ENCODE measurements around the gene ZNF438.

ZNF438 gene

GRCh38 chr10:30840395-30841050 lies 191.1 kb downstream of the ZNF438 start:
- no peak for DNase-seq

DNA sequence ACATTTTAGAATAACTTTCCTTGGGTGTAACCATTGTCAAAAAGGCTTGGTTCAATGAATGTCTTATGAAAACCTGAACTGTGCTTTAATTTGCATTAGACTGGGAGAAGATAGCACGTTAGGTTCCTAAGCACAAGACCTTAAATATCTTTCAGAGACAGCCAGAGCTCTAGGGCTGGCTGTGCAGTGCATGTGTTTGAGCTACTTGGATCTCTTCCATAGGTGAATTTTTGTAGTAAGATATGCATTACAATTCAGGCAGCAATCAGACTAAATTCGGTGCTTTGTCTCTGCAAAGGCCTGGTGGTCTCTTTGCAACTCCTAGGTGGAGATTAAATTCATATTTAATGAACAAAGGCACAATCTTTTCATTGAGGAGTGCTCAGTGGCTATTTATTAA lies 192.0 kb downstream of the ZNF438 start:
- no peak for DNase-seq

- no peak for DNase-seq
Observed at GRCh38 chr10:30836406-30836805, 195.3 kb downstream of the ZNF438 start.

- DNase-seq = no peak
Observed at GRCh38 chr10:30835146-30835545, 196.5 kb downstream of the ZNF438 start.

GRCh38 chr10:30834651-30835050 lies 197.0 kb downstream of the ZNF438 start:
- no peak for DNase-seq

DNA sequence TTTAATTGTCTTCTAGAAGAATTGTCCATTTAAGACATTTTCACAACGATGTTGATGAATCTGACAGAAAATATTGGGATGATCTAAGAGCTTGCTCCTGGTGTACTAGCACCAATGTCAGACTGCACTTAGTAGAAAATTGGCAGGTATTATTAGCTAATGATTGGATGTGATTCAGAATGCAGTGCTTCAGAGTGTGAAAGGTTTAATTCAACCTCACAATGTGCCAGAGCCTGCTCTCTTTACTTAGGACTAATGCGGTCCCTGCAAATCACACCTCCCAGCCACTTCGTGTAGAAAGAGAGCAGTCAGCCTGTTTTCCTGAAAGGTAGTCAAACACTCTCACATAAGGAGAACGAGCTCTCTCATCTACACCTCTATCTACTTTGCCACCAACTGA lies 197.5 kb downstream of the ZNF438 start:
- no peak for DNase-seq

GRCh38 chr10:30833628-30833970 lies 198.1 kb downstream of the ZNF438 start:
- no peak for DNase-seq

GRCh38 chr10:30832749-30833627 lies 198.7 kb downstream of the ZNF438 start:
- DNase-seq = no peak

DNA sequence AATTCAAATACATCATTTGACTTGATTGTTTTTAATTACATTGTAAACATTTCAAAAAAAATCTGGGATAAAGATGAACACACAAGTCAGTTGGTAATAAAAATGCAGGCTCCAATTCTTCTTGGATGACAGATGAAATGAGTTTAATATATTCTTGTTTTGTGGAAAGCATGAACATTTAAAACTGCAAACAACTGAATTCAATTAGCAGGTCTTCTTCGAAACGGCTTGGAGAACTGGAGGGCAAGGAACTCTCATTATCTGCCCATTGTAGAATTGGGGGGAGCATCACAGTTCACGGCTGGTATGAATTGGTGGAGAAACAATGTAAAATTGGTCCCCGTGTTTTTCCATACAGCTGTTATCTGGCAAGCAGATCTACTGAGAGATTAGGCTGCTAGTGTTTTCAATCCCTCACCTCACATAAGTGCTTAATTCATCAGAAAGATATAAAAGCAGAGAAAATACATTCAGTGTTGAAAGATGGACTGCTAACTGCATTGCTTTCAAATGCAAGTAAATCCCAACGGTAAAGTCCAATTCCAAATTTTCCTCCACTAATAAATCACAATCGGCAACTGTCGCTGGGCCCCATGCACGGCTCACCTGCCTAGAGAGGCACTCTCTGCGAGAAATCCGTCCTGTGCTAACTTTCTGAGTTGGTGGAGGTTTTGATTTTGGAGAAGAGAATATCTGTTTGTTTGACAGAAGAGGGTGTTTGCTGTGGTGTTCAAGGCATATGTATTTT lies 199.5 kb downstream of the ZNF438 start:
- DNase-seq = no peak

DNA sequence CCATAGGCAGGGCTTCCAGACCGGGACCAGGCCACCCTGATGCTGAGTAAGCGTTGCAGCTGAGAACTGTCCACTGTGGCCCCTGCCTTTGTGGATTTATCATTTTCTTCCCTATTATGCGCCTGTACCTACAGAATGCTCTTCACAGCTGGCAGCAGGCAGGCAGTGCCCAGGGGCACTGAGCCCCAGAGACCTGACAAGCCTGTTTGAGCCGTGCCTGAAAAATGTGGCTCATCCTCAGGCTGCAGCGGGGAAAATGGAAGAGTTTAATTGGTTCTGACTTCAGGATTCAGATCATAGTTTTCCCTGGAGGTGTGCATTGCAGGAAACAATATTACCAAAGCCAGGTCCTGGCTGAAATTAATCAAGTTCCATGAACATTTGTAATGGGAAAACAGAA lies 200.2 kb downstream of the ZNF438 start:
- no peak for DNase-seq

- no peak for DNase-seq
Observed at GRCh38 chr10:30830315-30831230, 201.1 kb downstream of the ZNF438 start.

DNA sequence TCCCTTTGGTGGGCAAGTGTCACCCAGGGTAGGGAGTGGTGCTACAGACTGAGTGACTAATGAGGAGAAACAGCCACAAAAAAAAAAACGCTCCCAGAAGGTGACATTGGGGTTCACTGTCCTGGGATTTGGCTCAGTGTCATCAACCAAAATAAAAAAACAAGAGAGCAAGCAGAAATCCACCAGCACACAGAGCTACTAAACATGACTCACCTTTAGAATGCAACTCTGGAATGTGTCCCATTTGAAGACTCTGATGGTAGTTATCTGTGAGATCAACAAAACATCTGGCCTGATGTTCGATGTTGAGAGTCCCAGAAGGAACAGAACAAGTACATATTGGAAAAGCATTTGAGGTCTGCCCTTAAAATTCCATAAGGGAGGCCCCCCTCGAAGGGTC lies 201.8 kb downstream of the ZNF438 start:
- DNase-seq = no peak

DNA sequence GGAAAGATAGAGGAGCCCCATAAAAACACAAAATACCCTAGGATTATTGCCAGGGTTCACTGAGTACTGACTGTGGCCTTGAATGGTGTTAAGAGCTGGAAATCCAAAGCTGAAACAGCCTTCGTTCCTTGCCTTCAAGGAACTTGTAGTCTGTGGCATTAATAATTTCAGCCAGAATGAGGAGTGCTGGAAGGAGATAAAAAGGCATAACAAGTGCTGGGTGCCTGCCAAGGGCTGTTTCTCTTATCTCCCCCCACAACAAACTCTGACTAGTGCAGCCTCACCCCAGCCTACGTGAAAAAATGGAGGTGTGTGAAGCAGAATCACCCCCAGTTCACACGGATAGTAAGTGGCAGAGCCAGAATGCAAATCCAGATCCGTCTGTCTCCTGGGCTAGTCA lies 203.0 kb downstream of the ZNF438 start:
- no peak for DNase-seq

DNA sequence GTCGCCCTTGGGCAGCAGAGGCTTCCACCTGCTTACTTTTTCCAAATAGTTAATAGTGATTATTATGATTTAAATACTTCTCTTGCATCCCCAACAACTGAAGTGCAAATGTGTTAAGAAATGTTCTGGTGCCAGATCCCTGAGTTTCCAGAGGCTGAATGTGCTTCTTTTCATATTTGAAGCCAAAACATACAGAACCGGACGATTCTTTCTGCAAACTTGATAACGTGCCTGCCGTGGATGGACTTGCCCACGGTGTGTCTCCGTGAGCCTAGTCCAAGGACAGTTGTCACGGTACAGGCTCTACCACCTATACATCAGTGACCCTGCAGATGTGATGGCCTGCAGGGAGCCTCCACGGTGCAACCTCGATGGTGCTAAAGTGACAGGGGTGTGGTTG lies 203.5 kb downstream of the ZNF438 start:
- DNase-seq = no peak

- no peak for DNase-seq
Observed at GRCh38 chr10:30827531-30828120, 204.0 kb downstream of the ZNF438 start.

DNA sequence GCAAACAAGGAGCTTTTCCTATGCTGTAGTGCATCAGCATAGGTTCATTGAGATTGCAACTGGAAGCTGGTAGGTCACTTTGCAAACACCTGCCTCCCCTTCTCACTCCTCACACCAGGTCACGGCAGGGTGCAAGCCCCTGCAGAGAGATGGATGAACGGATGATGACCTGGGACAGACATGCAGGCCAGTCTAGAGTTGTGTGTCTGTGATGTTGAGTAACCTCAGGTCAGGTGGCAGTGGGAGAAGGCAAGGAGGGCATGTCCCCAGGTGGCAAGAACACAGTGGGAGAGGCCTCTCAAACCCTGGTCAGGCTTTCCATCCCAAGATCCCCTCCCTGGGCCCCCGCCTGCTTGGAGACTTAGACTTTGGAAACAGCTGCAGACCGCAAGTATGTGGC lies 205.0 kb downstream of the ZNF438 start:
- no peak for DNase-seq

GRCh38 chr10:30825495-30825894 lies 206.2 kb downstream of the ZNF438 start:
- DNase-seq = no peak

- DNase-seq = no peak
Observed at GRCh38 chr10:30825022-30825421, 206.6 kb downstream of the ZNF438 start.

DNA sequence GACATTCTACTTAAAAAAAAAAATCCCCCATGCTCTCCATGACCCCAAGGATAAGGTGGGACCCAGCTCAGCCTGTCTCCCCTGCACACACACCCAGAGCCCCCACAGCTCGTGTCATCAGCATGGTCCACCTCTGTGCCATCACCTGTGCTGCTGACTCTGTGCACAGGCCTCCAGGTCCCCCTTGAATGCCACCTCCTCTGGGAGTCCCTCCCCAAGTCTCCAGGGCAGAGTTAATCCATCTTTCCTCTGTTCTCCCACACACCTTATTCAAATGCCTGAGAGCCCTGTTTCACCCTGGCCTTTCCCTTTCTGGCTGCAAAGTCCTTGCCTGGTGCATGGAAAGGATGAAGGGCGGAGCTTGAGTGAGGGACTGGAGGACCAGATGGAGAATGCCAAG lies 208.0 kb downstream of the ZNF438 start:
- DNase-seq = no peak

- no peak for DNase-seq
Observed at GRCh38 chr10:30822693-30823465, 208.8 kb downstream of the ZNF438 start.

GRCh38 chr10:30821994-30822692 lies 209.5 kb downstream of the ZNF438 start:
- no peak for DNase-seq

Data from CD4-positive, alpha-beta T cell treated with Interleukin-15 for 1 hour (primary cell).